Hematopoietic multipotent progenitor cell treated with erythropoietin and hydrocortisone succinate and interleukin-3 and kit ligand, for 15 days (in vitro differentiated cells): ENCODE data around the gene MINK1.
"Not testable (repeated sequence)": the region's sequence is repeated elsewhere in the genome, so short reads cannot be mapped to it uniquely, and the experiment has no call there.

Experiments
- DNase-seq: peaks from one replicate; pipeline ENCODE4 v3.0.0-alpha.2; 2015; ENCODE audit warnings: low spot score

MINK1 gene

GRCh38 chr17:4899341-4900230 is 66.4 kb downstream of the MINK1 start, which contains the start of gene C17orf107:
C17orf107 (plus strand) TSS chr17:4899536; CDS start chr17:4899763, 227 bp downstream.
- DNase-seq = peak; percentile 82

- DNase-seq = peak; percentile 31
Observed at GRCh38 chr17:4900231-4901107, 67.3 kb downstream of the MINK1 start.

GRCh38 chr17:4901108-4901647 is 68.0 kb downstream of the MINK1 start:
- no peak for DNase-seq

DNA sequence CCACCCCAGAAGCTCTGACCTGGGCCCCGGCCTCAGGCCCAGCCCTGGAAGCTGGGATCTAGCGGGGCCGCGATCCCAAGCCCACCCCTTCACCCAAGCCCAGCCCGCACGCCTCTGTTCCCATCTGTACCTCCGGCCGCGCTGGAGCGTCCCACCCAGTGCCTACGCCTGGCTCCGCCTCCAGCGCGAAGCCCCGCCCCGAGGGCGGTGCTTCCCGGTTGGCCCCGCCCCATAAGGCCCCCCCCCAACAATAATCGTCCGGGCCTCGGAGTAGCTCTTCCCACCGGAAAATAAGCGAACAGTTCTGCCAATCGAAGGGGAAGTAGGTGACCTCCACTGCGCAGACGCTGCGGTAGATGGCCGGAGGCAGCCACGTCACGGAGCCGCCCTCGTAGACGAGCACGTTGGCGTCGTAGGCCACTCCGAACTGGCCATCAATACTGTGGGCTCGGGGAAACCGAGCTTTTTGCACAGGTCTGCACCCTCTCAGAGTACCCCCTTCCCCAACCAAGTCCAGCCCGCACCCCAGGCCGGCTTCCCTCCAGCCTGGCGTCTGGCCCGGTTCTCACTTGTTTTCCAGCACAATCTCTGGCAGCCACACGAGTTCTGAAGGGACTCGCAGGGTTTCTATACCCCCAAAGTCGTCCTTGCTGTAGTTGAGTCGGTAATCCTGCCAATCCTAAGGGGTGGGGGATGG is 68.7 kb downstream of the MINK1 start:
- peak; percentile 41 for DNase-seq

- no peak for DNase-seq
Observed at GRCh38 chr17:4902540-4902939, 69.4 kb downstream of the MINK1 start.

- DNase-seq = peak; percentile 84
Observed at GRCh38 chr17:4903051-4903818, 70.1 kb downstream of the MINK1 start, which contains the start of gene CHRNE. CHRNE (minus strand) TSS chr17:4903098; CDS start chr17:4903063, 35 bp downstream.

GRCh38 chr17:4906642-4907041 is 73.5 kb downstream of the MINK1 start:
- DNase-seq = not testable (repeated sequence)

- no peak for DNase-seq
Observed at GRCh38 chr17:4908301-4908700, 75.2 kb downstream of the MINK1 start.

- peak; percentile 73 for DNase-seq
Observed at GRCh38 chr17:4908711-4909496, 75.8 kb downstream of the MINK1 start.

- no peak for DNase-seq
Observed at GRCh38 chr17:4913994-4914393, 80.9 kb downstream of the MINK1 start.

- not testable (repeated sequence) for DNase-seq
Observed at GRCh38 chr17:4914551-4914950, 81.4 kb downstream of the MINK1 start.

GRCh38 chr17:4919511-4920047 is 86.4 kb downstream of the MINK1 start:
- DNase-seq = no peak

DNA sequence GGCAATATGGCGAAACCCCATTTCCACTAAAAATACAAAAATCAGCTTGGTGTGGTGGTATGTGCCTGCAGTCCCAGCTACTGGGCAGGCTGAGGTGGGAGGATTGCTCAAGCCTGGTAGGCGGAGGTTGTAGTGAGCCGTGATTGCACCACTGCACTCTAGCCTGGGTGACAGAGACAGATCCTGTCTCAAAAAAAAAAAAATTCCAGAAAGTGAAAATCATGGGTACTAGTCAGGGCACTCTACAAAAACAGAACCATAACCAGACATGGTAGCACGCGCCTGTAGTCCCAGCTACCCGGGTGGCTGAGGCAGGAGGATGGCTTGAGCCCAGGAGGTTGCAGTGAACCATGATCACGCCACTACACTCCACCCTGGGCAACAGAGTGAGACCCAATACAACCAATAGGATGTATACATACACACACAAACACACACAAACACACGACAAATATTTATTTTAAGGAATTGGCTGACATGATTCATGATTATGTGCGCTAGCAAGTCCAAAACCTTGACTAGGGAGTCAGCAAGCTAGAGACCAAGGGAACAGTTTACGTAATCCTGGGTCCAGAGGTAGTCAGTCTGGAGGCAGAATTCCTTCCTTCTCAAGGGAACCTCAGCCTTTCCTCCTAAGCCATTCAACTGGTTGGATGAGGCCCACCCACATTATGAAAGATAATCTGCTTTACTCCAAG is 87.4 kb downstream of the MINK1 start:
- no peak for DNase-seq

GRCh38 chr17:4921320-4921719 is 88.2 kb downstream of the MINK1 start:
- DNase-seq = no peak

DNA sequence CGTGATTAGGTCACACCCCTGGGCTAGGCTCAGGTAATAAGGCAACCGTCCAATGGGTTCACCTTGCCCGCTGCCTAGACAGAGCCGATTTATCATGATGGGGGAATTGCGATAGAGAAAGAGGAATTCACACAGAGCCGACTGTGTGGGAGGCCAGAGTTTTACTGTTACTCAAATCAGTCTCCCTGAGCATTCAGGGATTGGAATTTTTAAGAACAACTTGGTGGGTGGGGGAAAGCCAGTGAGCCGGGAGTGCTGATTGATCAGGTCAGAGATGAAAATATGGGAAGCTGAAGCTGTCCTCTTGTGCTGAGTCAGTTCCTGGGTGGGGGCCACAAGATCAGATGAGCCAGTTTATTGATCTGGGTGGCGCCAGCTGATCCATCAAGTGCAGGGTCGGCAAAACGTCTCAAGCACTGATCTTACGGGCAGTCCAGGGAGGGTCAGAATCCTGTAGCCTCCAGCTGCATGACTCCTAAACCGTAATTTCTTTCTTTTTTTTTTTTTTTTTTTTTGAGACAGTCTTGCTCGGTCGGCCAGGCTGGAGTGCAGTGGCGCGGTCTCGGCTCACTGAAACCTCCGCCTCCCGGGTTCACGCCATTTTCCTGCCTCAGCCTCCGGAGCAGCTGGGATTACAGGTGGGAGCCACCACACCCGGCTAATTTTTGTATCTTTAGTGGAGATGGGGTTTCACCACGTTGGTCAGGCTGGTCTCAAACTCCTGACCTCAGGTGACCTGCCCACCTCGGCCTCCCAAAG is 93.6 kb downstream of the MINK1 start:
- not testable (repeated sequence) for DNase-seq

GRCh38 chr17:4928881-4929280 is 95.7 kb downstream of the MINK1 start:
- DNase-seq = no peak

DNA sequence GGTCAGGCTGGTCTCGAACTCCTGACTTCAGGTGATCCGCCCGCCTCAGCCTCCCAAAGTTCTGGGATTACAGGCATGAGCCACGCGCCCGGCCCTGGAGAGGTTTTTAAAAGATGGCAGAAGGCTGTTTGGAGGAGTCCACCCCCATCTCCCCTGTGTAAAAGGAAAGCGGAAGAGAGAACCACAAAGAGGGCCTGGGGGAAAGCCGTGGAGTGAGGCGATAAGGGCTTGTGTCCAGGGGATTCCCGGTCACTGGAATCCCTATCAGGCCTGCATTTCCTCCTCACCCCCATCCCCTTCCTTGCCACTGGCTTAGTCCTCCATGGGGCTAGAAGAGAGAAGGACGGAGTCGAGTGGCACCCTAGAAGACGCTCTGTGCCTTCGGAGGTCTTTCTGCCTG is 98.8 kb downstream of the MINK1 start, which contains the start of gene GP1BA:
Gene GP1BA (plus strand): TSS at position 315 of the 400 bp plus-strand sequence. CDS start 328 bp downstream, outside the sequence.
- DNase-seq = no peak

GRCh38 chr17:4932756-4933155 is 99.6 kb downstream of the MINK1 start:
- DNase-seq = no peak
